HL-60 (cell line): ENCODE measurements around the gene SEC14L1.

Source experiments
- DNase-seq, 2 experiments: peaks; one replicate each; pipeline ENCODE4 v3.0.0-alpha.2; 2010 to 2020; ENCODE audit warnings: low read depth in 1 of 2, low spot score in 1 of 2
- H3K27ac ChIP-seq: fragments of 250-450 bp; sonication (Bioruptor Pico); replicated peaks from 2 replicates; pipeline ENCODE4 v1.5.1; 2020; ENCODE audit warnings: mild to moderate bottlenecking, moderate library complexity
- H3K27me3 ChIP-seq: fragments of 250-450 bp; sonication (Bioruptor Pico); 2 replicates; pipeline ENCODE4 v1.5.1; 2021; ENCODE audit warnings: mild to moderate bottlenecking, moderate library complexity; ENCODE audit not compliant: insufficient read depth, poor library complexity, severe bottlenecking
- H3K4me3 ChIP-seq: replicated peaks from 2 replicates; pipeline ENCODE4 v1.5.1; 2011; ENCODE audit warnings: mild to moderate bottlenecking, control low read depth, low read length; ENCODE audit not compliant: insufficient read depth
- GABPA ChIP-seq: IDR thresholded peaks from 2 replicates; pipeline ENCODE4 v1.6.1; 2012; ENCODE audit warnings: low read depth
- POLR2AphosphoS5 ChIP-seq: IDR thresholded peaks from 2 replicates; pipeline ENCODE4 v1.6.1; 2012; ENCODE audit warnings: low read depth
- SPI1 ChIP-seq: IDR thresholded peaks from 2 replicates; pipeline ENCODE4 v1.6.1; 2012; ENCODE audit warnings: low read depth, mild to moderate bottlenecking, borderline replicate concordance
- TF ChIP-seq, protein P1 (sequence below): IDR thresholded peaks from one replicate; pipeline ENCODE4 v1.5.1; 2011; ENCODE audit warnings: low read length, control low read depth, inconsistent platforms; ENCODE audit not compliant: insufficient read depth
- TF ChIP-seq, protein P2 (sequence below): IDR thresholded peaks from 2 replicates; pipeline ENCODE4 v1.6.1; 2012; ENCODE audit warnings: low read depth; ENCODE audit not compliant: insufficient replicate concordance

The SEC14L1 gene

DNA sequence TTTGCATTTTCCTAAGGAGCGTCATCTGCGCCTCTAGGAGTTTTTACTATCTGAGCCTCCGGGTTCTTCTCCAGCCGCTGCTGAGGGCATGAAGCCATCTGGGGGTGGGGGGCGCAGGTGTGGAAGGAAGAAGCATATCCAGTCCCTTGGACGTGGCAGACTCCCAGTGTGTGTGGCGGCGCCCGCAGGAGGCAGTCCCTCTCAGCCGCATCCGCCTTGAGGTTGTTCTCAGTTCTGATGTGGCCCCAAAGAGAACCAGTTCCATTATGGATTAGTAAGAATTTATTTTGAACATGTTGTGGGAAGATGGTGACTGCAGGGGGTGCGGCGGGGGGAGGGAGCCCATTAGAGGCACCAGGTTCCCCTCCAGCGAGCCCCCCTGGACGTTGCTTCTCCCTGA lies 100.2 kb downstream of the SEC14L1 start:
- Histone ChIP-seq H3K27me3 (no peaks in the 10 kb centered on the region), H3K4me3 (no peak overlapping the region), H3K27ac (no peak overlapping the region)
- TF ChIP-seq, protein P1, sequence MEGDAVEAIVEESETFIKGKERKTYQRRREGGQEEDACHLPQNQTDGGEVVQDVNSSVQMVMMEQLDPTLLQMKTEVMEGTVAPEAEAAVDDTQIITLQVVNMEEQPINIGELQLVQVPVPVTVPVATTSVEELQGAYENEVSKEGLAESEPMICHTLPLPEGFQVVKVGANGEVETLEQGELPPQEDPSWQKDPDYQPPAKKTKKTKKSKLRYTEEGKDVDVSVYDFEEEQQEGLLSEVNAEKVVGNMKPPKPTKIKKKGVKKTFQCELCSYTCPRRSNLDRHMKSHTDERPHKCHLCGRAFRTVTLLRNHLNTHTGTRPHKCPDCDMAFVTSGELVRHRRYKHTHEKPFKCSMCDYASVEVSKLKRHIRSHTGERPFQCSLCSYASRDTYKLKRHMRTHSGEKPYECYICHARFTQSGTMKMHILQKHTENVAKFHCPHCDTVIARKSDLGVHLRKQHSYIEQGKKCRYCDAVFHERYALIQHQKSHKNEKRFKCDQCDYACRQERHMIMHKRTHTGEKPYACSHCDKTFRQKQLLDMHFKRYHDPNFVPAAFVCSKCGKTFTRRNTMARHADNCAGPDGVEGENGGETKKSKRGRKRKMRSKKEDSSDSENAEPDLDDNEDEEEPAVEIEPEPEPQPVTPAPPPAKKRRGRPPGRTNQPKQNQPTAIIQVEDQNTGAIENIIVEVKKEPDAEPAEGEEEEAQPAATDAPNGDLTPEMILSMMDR = no peak
- TF ChIP-seq, protein P2, sequence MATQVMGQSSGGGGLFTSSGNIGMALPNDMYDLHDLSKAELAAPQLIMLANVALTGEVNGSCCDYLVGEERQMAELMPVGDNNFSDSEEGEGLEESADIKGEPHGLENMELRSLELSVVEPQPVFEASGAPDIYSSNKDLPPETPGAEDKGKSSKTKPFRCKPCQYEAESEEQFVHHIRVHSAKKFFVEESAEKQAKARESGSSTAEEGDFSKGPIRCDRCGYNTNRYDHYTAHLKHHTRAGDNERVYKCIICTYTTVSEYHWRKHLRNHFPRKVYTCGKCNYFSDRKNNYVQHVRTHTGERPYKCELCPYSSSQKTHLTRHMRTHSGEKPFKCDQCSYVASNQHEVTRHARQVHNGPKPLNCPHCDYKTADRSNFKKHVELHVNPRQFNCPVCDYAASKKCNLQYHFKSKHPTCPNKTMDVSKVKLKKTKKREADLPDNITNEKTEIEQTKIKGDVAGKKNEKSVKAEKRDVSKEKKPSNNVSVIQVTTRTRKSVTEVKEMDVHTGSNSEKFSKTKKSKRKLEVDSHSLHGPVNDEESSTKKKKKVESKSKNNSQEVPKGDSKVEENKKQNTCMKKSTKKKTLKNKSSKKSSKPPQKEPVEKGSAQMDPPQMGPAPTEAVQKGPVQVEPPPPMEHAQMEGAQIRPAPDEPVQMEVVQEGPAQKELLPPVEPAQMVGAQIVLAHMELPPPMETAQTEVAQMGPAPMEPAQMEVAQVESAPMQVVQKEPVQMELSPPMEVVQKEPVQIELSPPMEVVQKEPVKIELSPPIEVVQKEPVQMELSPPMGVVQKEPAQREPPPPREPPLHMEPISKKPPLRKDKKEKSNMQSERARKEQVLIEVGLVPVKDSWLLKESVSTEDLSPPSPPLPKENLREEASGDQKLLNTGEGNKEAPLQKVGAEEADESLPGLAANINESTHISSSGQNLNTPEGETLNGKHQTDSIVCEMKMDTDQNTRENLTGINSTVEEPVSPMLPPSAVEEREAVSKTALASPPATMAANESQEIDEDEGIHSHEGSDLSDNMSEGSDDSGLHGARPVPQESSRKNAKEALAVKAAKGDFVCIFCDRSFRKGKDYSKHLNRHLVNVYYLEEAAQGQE = no peak
- TF ChIP-seq GABPA (no peak), POLR2AphosphoS5 (no peak), SPI1 (no peak)
- no peak for DNase-seq

GRCh38 chr17:77242118-77242851 lies 101.5 kb downstream of the SEC14L1 start:
- DNase-seq = no peak
- TF ChIP-seq POLR2AphosphoS5 = no peak
- no peak for TF ChIP-seq SPI1
- TF ChIP-seq, protein P1 = no peak
- TF ChIP-seq, protein P2 = no peak
- TF ChIP-seq GABPA = no peak
- Histone ChIP-seq H3K27ac (no peak overlapping the region), H3K4me3 (no peak overlapping the region), H3K27me3 (no peaks in the 10 kb centered on the region)

- Histone ChIP-seq H3K4me3 (no peak overlapping the region), H3K27ac (no peak overlapping the region), H3K27me3 (no peaks in the 10 kb centered on the region)
- DNase-seq = no peak
- TF ChIP-seq POLR2AphosphoS5 (no peak), GABPA (no peak), SPI1 (no peak)
- TF ChIP-seq, protein P1 = no peak
- TF ChIP-seq, protein P2 = no peak
These were observed 104.6 kb downstream of the SEC14L1 start for GRCh38 chr17:77245162-77245926.
